ENCODE data around the gene BPIFB1. TPM values are rescaled to one million over a fixed set of nuclear protein-coding genes. Genes with fewer than 3 reads are reported as not detected.

BPIFB1 gene
- not detected in 2 replicates for total RNA-seq (2011; cell fraction: chromatin; rRNA removed; ENCODE audit: low replicate concordance)
- total RNA-seq (2011; cell fraction: nucleolus; rRNA removed), result not detected in 2 replicates
- total RNA-seq (2011; cell fraction: nucleoplasm; rRNA removed), result not detected in 2 replicates
- total RNA-seq (2014; rRNA removed) (not detected in 2 replicates), total RNA-seq (2014; rRNA removed; fragmentation: Illumina TruSeq; extraction: Trizol) (not detected in 2 replicates), total RNA-seq (2015; rRNA removed; fragmentation: Illumina TruSeq; extraction: Trizol) (not detected in 2 replicates), total RNA-seq (2021) (0.11 TPM in 1 of 2 replicates, not detected in the other), polyA plus RNA-seq (2011; rRNA removed) (not detected in 2 replicates), polyA plus RNA-seq (2014; fragmentation: Illumina TruSeq; extraction: Trizol) (not detected in 2 replicates), polyA plus RNA-seq (2014; fragmentation: Nextera tagmentation; extraction: Ambion mirVana) (not detected), polyA plus RNA-seq (2014; rRNA removed) (not detected in 2 replicates), polyA minus RNA-seq (2011; rRNA and poly(A)+ RNA removed) (not detected in 2 replicates), Bru-seq, nascent RNA (percentile 4 among the genes with signal in this experiment), BruChase-seq, experiment 1, labeled RNA remaining after a 2-hour chase (not detected), BruChase-seq, experiment 2, labeled RNA remaining after a 6-hour chase (percentile 4 among the genes with signal in this experiment)
- not detected in 2 replicates for polyA plus RNA-seq (2011; cell fraction: cytosol; rRNA removed)
- polyA plus RNA-seq (2011; cell fraction: nucleus; rRNA removed), result not detected in 2 replicates
- not detected in 2 replicates for polyA plus RNA-seq (2012)
- not detected in 2 replicates for polyA minus RNA-seq (2011; cell fraction: cytosol; rRNA and poly(A)+ RNA removed)
- not detected in 2 replicates for polyA minus RNA-seq (2011; cell fraction: nucleus; rRNA and poly(A)+ RNA removed)
- long read RNA-seq, experiment 1, result 0 reads
- long read RNA-seq, experiment 2, result 0 reads
- long read RNA-seq, experiment 3, result 0 reads

- Histone ChIP-seq H3K9me3 (replicated peaks; ENCODE audit: control insufficient read depth, insufficient read depth, low read depth, low read length) (no peaks in the 10 kb centered on the region), H3K4me2 (ENCODE audit: insufficient read depth, low read length) (no peak within 1 kb of the TSS), H3K79me2 (ENCODE audit: control insufficient read depth, insufficient read depth, low read length) (no peaks in the 10 kb centered on the region), H3K27me3 (ENCODE audit: control insufficient read depth in 2 of 2, insufficient read depth in 2 of 2, low read length in 2 of 2) (peaks cover 15 to 71% of the 10 kb centered on the region in 2 experiments; a peak in 3 of 5 replicates), H3K9ac (ENCODE audit: insufficient read depth in 1 of 2, low read depth in 2 of 2, low read length in 2 of 2) (no peak within 1 kb of the TSS), H4K20me1 (replicated peaks; ENCODE audit: control insufficient read depth, insufficient read depth, low read length) (peaks cover 10% of the 10 kb centered on the region; the same call in 1 of the 2 replicates), H3K9me1 (ENCODE audit: control insufficient read depth, insufficient read depth, low read length) (no peaks in the 10 kb centered on the region), H3K36me3 (ENCODE audit: control insufficient read depth, insufficient read depth, low read length) (no peaks in the 10 kb centered on the region), H3K4me1 (replicated peaks in 1 of 2; ENCODE audit: control insufficient read depth in 2 of 2, insufficient read depth in 2 of 2, low read length in 2 of 2) (no peaks in the 10 kb centered on the region), H3K4me3 (no peak within 1 kb of the TSS), H3K27ac (ENCODE audit: extremely low read depth, low read depth, low read length) (no peak within 1 kb of the TSS), H2AFZ (ENCODE audit: low read depth, low read length) (no peak within 1 kb of the TSS)
- in situ Hi-C loops (cut with MboI) (no loop called here), intact Hi-C loops (cut with micrococcal nuclease) (no loop called here)
- TF ChIP-seq CREB5 (CRISPR knock-in tag; IDR thresholded peaks at IDR 0.05) (no peak), LEF1 (IDR thresholded peaks at IDR 0.05) (no peak)
- ChIA-PET CTCF (ENCODE audit: low intra/inter-chr PET ratio) (no interaction called here), POLR2A (no interaction called here)
- FAIRE-seq (no peak), DNase-seq (ENCODE audit: extremely low read depth in 1 of 4, low spot score in 3 of 4) (no peak), ATAC-seq (no peak)
- 0% methylated on average over 12 of the region's 13 CpGs for WGBS (ENCODE audit: insufficient coverage, low coverage, missing lambda C conversion rate)
- no TSS peak for BruUV-seq (replicated peaks)
Observed at GRCh38 chr20:33282991-33283555, at the start of gene BPIFB1. BPIFB1 (plus strand) TSS chr20:33283214; CDS start chr20:33286074, 2,860 bp downstream.

All from K562 (cell line).